ENCODE measurements around the gene RNF146. TPM values are rescaled to one million over a fixed set of nuclear protein-coding genes. Genes with fewer than 3 reads are reported as not detected.

The RNF146 gene
- total and polyA plus RNA-seq, 9 of the 15 experiments (the other 6 are each of a cell fraction or from before 2014, with no cell fraction given) = 8.4 to 30.5 (median 17.5) TPM

DNA sequence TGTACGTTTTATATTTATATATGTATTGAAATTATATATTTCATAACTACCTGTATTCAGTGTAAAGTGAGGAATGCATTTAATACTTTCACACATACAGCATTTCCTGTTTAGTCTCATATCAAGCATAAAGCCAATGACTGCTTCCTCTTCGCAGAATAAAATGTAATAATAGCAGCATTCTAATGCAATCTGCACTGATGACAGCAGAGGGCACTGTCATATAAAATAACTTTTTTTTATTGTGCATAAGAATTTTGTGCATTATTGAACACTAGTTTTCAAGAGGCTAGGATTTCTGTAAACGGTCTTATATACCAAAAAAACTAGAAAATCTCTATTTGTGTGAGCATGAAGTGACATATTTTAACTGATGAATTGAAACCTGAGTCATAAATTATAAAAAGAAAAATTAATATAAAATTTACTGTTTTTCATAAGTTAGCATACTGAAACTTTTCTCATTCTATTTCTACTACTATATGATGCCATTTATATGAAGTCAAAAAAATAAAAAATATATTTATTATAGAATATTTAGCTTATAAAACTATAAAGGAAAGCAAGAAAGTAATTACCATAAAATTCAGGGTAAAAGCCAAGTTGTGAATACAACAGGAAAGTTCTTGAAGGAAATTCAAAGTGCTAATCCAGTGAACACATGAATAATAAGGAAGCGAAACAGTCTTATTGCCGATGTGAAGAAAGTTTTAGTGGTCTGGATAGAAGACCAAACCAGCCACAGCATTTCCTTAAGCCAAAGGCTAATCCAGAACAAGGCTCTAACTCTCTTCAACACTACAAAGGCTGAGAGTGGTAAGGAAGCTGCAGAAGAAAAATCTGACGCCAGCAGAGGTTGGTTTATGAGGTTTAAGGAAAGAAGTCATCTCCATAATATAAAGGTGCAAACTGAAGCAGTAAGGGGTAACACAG, 36.3 kb downstream of the RNF146 start (continued):
- TF ChIP-seq HOXB6 (CRISPR knock-in tag; IDR thresholded peaks at IDR 0.05; ENCODE audit: borderline replicate concordance) (no peak), KDM2B (CRISPR knock-in tag; IDR thresholded peaks at IDR 0.05) (no peak), PPARD (CRISPR knock-in tag; IDR thresholded peaks at IDR 0.05) (no peak)
- TF ChIP-seq, protein P1, sequence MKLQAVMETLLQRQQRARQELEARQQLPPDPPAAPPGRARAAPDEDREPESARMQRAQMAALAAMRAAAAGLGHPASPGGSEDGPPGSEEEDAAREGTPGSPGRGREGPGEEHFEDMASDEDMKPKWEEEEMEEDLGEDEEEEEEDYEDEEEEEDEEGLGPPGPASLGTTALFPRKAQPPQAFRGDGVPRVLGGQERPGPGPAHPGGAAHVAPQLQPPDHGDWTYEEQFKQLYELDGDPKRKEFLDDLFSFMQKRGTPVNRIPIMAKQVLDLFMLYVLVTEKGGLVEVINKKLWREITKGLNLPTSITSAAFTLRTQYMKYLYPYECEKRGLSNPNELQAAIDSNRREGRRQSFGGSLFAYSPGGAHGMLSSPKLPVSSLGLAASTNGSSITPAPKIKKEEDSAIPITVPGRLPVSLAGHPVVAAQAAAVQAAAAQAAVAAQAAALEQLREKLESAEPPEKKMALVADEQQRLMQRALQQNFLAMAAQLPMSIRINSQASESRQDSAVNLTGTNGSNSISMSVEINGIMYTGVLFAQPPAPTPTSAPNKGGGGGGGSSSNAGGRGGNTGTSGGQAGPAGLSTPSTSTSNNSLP (IDR thresholded peaks at IDR 0.05; ENCODE audit: borderline replicate concordance, low read depth, low read length) = peak; percentile 95
- TF ChIP-seq, protein P2, sequence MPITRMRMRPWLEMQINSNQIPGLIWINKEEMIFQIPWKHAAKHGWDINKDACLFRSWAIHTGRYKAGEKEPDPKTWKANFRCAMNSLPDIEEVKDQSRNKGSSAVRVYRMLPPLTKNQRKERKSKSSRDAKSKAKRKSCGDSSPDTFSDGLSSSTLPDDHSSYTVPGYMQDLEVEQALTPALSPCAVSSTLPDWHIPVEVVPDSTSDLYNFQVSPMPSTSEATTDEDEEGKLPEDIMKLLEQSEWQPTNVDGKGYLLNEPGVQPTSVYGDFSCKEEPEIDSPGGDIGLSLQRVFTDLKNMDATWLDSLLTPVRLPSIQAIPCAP (CRISPR knock-in tag; IDR thresholded peaks at IDR 0.05; ENCODE audit: borderline replicate concordance) = no peak
- TF ChIP-seq, protein P3, sequence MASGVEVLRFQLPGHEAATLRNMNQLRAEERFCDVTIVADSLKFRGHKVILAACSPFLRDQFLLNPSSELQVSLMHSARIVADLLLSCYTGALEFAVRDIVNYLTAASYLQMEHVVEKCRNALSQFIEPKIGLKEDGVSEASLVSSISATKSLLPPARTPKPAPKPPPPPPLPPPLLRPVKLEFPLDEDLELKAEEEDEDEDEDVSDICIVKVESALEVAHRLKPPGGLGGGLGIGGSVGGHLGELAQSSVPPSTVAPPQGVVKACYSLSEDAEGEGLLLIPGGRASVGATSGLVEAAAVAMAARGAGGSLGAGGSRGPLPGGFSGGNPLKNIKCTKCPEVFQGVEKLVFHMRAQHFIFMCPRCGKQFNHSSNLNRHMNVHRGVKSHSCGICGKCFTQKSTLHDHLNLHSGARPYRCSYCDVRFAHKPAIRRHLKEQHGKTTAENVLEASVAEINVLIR (CRISPR knock-in tag; IDR thresholded peaks at IDR 0.05) = no peak
- TF ChIP-seq, protein P4, sequence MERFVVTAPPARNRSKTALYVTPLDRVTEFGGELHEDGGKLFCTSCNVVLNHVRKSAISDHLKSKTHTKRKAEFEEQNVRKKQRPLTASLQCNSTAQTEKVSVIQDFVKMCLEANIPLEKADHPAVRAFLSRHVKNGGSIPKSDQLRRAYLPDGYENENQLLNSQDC (CRISPR knock-in tag; IDR thresholded peaks at IDR 0.05) = no peak
